Adrenal gland (tissue), 5 donors: ENCODE measurements around the gene CFAP74.

Experiments
- CTCF ChIP-seq, 6 experiments: fragments of 450-650 bp in 4 of 6; fragments of 200-600 bp in 2 of 6; sonication (generic) in 1 of 6; IDR thresholded peaks; 1 replicate in 5 of 6; 2 replicates in 1 of 6; pipeline versions ENCODE4 v1.5.1 to v1.8.0; 2016 to 2021; ENCODE audit warnings: antibody characterized with exemption in 6 of 6, mild to moderate bottlenecking in 2 of 6, moderate library complexity in 1 of 6
- POLR2A ChIP-seq, 2 donors: fragments of 450-650 bp; IDR thresholded peaks; one replicate each; pipeline ENCODE4 v1.6.1; 2017; ENCODE audit warnings: antibody characterized with exemption in 2 of 2, mild to moderate bottlenecking in 2 of 2, moderate library complexity in 1 of 2
- donor health status: DM: no; HTN: no; CAD: no.

GRCh38 chr1:1959459-1959839 lies 44.1 kb downstream of the CFAP74 start:
- TF ChIP-seq POLR2A (IDR thresholded peaks at IDR 0.05), result no peak
- no peak for TF ChIP-seq CTCF (IDR thresholded peaks at IDR 0.05)
